ENCODE results near the gene KCNQ1.

- no peak for TF ChIP-seq POLR2AphosphoS5 (IDR thresholded peaks at IDR 0.05; ENCODE audit: low read depth, low read length)
- TF ChIP-seq POLR2A (IDR thresholded peaks at IDR 0.05; ENCODE audit: low read depth, low read length): no peak
- TF ChIP-seq TAF1 (IDR thresholded peaks at IDR 0.05; ENCODE audit: borderline replicate concordance, low read depth, low read length): no peak
Observed at GRCh38 chr11:2595204-2595603, 150.4 kb downstream of the KCNQ1 start.

All from GM12892 (cell line).